ENCODE results near the gene TMEM35B.

DNA sequence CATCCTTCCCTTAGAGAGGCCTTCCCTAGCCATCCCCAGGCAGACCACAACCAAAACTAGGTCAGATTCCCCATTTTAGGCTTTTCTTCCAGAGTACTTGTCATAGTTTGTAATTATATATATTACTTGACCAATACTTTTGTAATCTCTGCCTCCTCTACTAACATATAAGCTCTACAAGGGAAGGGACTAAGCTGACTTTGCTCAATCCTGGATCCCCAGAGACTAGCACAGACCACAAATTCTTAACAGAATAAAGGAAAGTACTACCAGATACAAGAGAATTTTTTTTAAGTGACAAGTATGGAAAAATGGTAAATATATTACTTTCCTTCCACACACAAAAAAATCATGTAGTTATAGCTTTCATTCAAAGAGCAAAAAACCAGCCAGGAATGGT, 44.6 kb upstream of the TMEM35B start:
- TF ChIP-seq MYBL2 (CRISPR knock-in tag; IDR thresholded peaks at IDR 0.05): no peak
- TF ChIP-seq, protein P1, sequence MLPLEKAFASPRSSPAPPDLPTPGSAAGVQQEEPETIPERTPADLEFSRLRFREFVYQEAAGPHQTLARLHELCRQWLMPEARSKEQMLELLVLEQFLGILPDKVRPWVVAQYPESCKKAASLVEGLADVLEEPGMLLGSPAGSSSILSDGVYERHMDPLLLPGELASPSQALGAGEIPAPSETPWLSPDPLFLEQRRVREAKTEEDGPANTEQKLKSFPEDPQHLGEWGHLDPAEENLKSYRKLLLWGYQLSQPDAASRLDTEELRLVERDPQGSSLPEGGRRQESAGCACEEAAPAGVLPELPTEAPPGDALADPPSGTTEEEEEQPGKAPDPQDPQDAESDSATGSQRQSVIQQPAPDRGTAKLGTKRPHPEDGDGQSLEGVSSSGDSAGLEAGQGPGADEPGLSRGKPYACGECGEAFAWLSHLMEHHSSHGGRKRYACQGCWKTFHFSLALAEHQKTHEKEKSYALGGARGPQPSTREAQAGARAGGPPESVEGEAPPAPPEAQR (CRISPR knock-in tag; IDR thresholded peaks at IDR 0.05): no peak
- TF ChIP-seq, protein P2, sequence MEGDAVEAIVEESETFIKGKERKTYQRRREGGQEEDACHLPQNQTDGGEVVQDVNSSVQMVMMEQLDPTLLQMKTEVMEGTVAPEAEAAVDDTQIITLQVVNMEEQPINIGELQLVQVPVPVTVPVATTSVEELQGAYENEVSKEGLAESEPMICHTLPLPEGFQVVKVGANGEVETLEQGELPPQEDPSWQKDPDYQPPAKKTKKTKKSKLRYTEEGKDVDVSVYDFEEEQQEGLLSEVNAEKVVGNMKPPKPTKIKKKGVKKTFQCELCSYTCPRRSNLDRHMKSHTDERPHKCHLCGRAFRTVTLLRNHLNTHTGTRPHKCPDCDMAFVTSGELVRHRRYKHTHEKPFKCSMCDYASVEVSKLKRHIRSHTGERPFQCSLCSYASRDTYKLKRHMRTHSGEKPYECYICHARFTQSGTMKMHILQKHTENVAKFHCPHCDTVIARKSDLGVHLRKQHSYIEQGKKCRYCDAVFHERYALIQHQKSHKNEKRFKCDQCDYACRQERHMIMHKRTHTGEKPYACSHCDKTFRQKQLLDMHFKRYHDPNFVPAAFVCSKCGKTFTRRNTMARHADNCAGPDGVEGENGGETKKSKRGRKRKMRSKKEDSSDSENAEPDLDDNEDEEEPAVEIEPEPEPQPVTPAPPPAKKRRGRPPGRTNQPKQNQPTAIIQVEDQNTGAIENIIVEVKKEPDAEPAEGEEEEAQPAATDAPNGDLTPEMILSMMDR (IDR thresholded peaks at IDR 0.05): no peak
- no peak for TF ChIP-seq ZNF138 (CRISPR knock-in tag; conservative IDR thresholded peaks at IDR 0.05)
